Measurements from ENCODE around the gene MLLT1. TPM values are rescaled to one million over a fixed set of nuclear protein-coding genes. Genes with fewer than 3 reads are reported as not detected.

The MLLT1 gene
- total RNA-seq, 1 experiment from 2014 or later, result 80.1 TPM

GRCh38 chr19:6238643-6239281 lies 41.0 kb downstream of the MLLT1 start:
- no peaks in the 10 kb centered on the region for H3K9me3 ChIP-seq (ENCODE audit: low read depth, low read length, poor library complexity, severe bottlenecking)
- no peaks in the 10 kb centered on the region for H3K27me3 ChIP-seq (replicated peaks; ENCODE audit: insufficient read depth, low read depth, low read length, poor library complexity)
- BruUV-seq (replicated peaks), result no TSS peak
- H3K27ac ChIP-seq (ENCODE audit: low read depth, low read length, poor library complexity, severe bottlenecking), result peak overlapping the region; percentile 53
- DNase-seq (ENCODE audit: low spot score), result no peak
- no peak for TF ChIP-seq EZH2 (IDR thresholded peaks at IDR 0.05; ENCODE audit: borderline replicate concordance, low read depth, low read length, poor library complexity, severe bottlenecking)
- TF ChIP-seq CTCF (conservative IDR thresholded peaks at IDR 0.05; ENCODE audit: low read depth, low read length), result no peak
- CTCF ChIA-PET, result no interaction called here
- POLR2A ChIA-PET (ENCODE audit: low non-redundant PET), result no interaction called here
- H3K4me3 ChIP-seq (ENCODE audit: low read depth, low read length, poor library complexity, severe bottlenecking), result no peak overlapping the region
- H3K36me3 ChIP-seq (ENCODE audit: insufficient read depth, low read length, poor library complexity, severe bottlenecking), result no peaks in the 10 kb centered on the region
- intact Hi-C loops (cut with micrococcal nuclease; ENCODE audit: unreplicated experiment), result no loop called here
- H3K4me1 ChIP-seq (ENCODE audit: insufficient read depth, low read length, poor library complexity, severe bottlenecking), result peaks cover 12% of the 10 kb centered on the region

- DNase-seq (ENCODE audit: low spot score), result no peak
- H3K4me1 ChIP-seq (ENCODE audit: insufficient read depth, low read length, poor library complexity, severe bottlenecking), result peaks cover 17% of the 10 kb centered on the region
- no TSS peak for BruUV-seq (replicated peaks)
- intact Hi-C loops (cut with micrococcal nuclease; ENCODE audit: unreplicated experiment), result no loop called here
- H3K9me3 ChIP-seq (ENCODE audit: low read depth, low read length, poor library complexity, severe bottlenecking), result no peaks in the 10 kb centered on the region
- ChIA-PET CTCF (no interaction called here), POLR2A (ENCODE audit: low non-redundant PET) (no interaction called here)
- peak overlapping the region; percentile 53 for H3K27ac ChIP-seq (ENCODE audit: low read depth, low read length, poor library complexity, severe bottlenecking)
- no peaks in the 10 kb centered on the region for H3K27me3 ChIP-seq (replicated peaks; ENCODE audit: insufficient read depth, low read depth, low read length, poor library complexity)
- TF ChIP-seq EZH2 (IDR thresholded peaks at IDR 0.05; ENCODE audit: borderline replicate concordance, low read depth, low read length, poor library complexity, severe bottlenecking) (no peak), CTCF (conservative IDR thresholded peaks at IDR 0.05; ENCODE audit: low read depth, low read length) (no peak)
- H3K36me3 ChIP-seq (ENCODE audit: insufficient read depth, low read length, poor library complexity, severe bottlenecking), result no peaks in the 10 kb centered on the region
- no peak overlapping the region for H3K4me3 ChIP-seq (ENCODE audit: low read depth, low read length, poor library complexity, severe bottlenecking)
Measured at GRCh38 chr19:6238256-6238642, 41.5 kb downstream of the MLLT1 start.

- CTCF ChIA-PET, result interaction anchor here (0.6 kb wide), 1 partner anchor 109 kb away, joined by 3 read pairs; no protein-coding TSS in a partner anchor
- intact Hi-C loops (cut with micrococcal nuclease; ENCODE audit: unreplicated experiment), result no loop called here
- Histone ChIP-seq H3K27ac (ENCODE audit: low read depth, low read length, poor library complexity, severe bottlenecking) (no peak overlapping the region), H3K27me3 (replicated peaks; ENCODE audit: insufficient read depth, low read depth, low read length, poor library complexity) (no peaks in the 10 kb centered on the region), H3K36me3 (ENCODE audit: insufficient read depth, low read length, poor library complexity, severe bottlenecking) (no peaks in the 10 kb centered on the region), H3K4me1 (ENCODE audit: insufficient read depth, low read length, poor library complexity, severe bottlenecking) (peaks cover 17% of the 10 kb centered on the region), H3K9me3 (ENCODE audit: low read depth, low read length, poor library complexity, severe bottlenecking) (no peaks in the 10 kb centered on the region), H3K4me3 (ENCODE audit: low read depth, low read length, poor library complexity, severe bottlenecking) (no peak overlapping the region)
- DNase-seq (ENCODE audit: low spot score), result no peak
- POLR2A ChIA-PET (ENCODE audit: low non-redundant PET), result no interaction called here
- BruUV-seq (replicated peaks), result no TSS peak
- TF ChIP-seq CTCF (conservative IDR thresholded peaks at IDR 0.05; ENCODE audit: low read depth, low read length) (no peak), EZH2 (IDR thresholded peaks at IDR 0.05; ENCODE audit: borderline replicate concordance, low read depth, low read length, poor library complexity, severe bottlenecking) (no peak)
Measured at GRCh38 chr19:6236310-6237291, 43.2 kb downstream of the MLLT1 start.
